Measurements from ENCODE around the gene RPS15.

DNA sequence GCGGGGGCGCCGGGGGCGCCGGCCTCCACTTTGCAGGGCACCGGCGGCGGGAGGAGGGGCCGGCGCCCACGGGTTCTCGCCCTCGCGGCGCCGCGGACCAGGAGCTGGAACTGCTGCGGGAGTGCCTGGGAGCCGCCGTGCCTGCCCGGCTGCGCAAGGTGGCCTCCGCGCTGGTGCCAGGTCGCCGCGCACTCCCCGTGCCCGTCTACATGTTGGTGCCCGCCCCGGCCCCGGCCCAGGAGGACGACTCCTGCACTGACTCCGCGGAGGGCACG is 29.0 kb downstream of the RPS15 start:
- TF ChIP-seq EP300 (IDR thresholded peaks at IDR 0.05): no peak
- TF ChIP-seq, protein P1, sequence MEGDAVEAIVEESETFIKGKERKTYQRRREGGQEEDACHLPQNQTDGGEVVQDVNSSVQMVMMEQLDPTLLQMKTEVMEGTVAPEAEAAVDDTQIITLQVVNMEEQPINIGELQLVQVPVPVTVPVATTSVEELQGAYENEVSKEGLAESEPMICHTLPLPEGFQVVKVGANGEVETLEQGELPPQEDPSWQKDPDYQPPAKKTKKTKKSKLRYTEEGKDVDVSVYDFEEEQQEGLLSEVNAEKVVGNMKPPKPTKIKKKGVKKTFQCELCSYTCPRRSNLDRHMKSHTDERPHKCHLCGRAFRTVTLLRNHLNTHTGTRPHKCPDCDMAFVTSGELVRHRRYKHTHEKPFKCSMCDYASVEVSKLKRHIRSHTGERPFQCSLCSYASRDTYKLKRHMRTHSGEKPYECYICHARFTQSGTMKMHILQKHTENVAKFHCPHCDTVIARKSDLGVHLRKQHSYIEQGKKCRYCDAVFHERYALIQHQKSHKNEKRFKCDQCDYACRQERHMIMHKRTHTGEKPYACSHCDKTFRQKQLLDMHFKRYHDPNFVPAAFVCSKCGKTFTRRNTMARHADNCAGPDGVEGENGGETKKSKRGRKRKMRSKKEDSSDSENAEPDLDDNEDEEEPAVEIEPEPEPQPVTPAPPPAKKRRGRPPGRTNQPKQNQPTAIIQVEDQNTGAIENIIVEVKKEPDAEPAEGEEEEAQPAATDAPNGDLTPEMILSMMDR (IDR thresholded peaks at IDR 0.05): no peak
